Testis (tissue), 3 donors: ENCODE data around the gene VWA5B1. TPM values are rescaled to one million over a fixed set of nuclear protein-coding genes. Genes with fewer than 3 reads are reported as not detected.

Experiments used
- DNase-seq: peaks from one replicate; pipeline ENCODE4 v3.0.0-alpha.2; 2019
- H3K27ac ChIP-seq, 2 donors: fragments of 200-600 bp; sonication (generic); one replicate each; pipeline ENCODE4 v1.5.1; 2019
- H3K27me3 ChIP-seq: fragments of 200-600 bp; sonication (generic); one replicate; pipeline ENCODE4 v1.5.1; 2019
- H3K36me3 ChIP-seq: fragments of 200-600 bp; sonication (generic); one replicate; pipeline ENCODE4 v1.5.1; 2017; ENCODE audit warnings: low read depth; ENCODE audit errors: missing control alignments
- H3K4me1 ChIP-seq: fragments of 200-600 bp; sonication (generic); one replicate; pipeline ENCODE4 v1.5.1; 2019
- H3K4me3 ChIP-seq, 2 donors: fragments of 200-600 bp; sonication (generic); one replicate each; pipeline ENCODE4 v1.5.1; 2017 to 2019
- H3K9me3 ChIP-seq: fragments of 200-600 bp; sonication (generic); one replicate; pipeline ENCODE4 v1.5.1; 2017
- CTCF ChIP-seq, 3 experiments: fragments of 450-650 bp in 2 of 3; fragments of 200-600 bp in 1 of 3; sonication (generic) in 1 of 3; IDR thresholded peaks; one replicate each; pipeline ENCODE4 v1.5.1; 2016 to 2019; ENCODE audit warnings: antibody characterized with exemption in 3 of 3, mild to moderate bottlenecking in 2 of 3, moderate library complexity in 1 of 3
- POLR2A ChIP-seq: fragments of 450-650 bp; IDR thresholded peaks from one replicate; pipeline ENCODE4 v1.6.1; 2017; ENCODE audit warnings: antibody characterized with exemption, mild to moderate bottlenecking, moderate library complexity
- WGBS, 2 donors: methylation state at CpG; one replicate each; pipeline ENCODE4 v1.1.5; 2018; 5-methylcytosine and 5-hydroxymethylcytosine counted together
- intact Hi-C: fragments of 100-400 bp; cut with DNase I; formaldehyde crosslinking; loops from one replicate; pipeline ENCODE4 v1.15.1; 2023; ENCODE audit warnings: low total_unique reads
- polyA plus RNA-seq: library from polyadenylated mRNA; stranded (reverse); fragments of 350-450 nt; fragmentation: Illumina TruSeq; extraction: RNeasy Lipid Tissue Mini Kit (QIAGEN cat#74804); gene quantifications from one replicate; pipeline ENCODE4 v1.2.3, GENCODE V29; 2014; ENCODE audit warnings: low read depth, low replicate concordance; ENCODE audit not compliant: insufficient read depth
- total RNA-seq, 2 donors: library from RNA; depleted of rRNA; stranded (reverse); fragments of >200 nt; gene quantifications; one replicate each; pipeline ENCODE4 v1.2.3, GENCODE V29; 2016

The VWA5B1 gene
- total and polyA plus RNA-seq, 3 donors from 2014 or later, result 13.1 to 23.0 (median 16.2) TPM

- no peaks in the 10 kb centered on the region for H3K36me3 ChIP-seq
- no peak for DNase-seq
- no peak overlapping the region for H3K4me3 ChIP-seq
- no peak overlapping the region for H3K27ac ChIP-seq
- TF ChIP-seq CTCF (IDR thresholded peaks at IDR 0.05) (no peak), POLR2A (no peak)
- no peaks in the 10 kb centered on the region for H3K9me3 ChIP-seq
- H3K4me1 ChIP-seq, result no peaks in the 10 kb centered on the region
- intact Hi-C loops, result no loop called here
- no peaks in the 10 kb centered on the region for H3K27me3 ChIP-seq
- WGBS, 2 donors, result 94 to 95% methylated on average over 6 of the region's 6 CpGs
Measured at GRCh38 chr1:20280906-20281305, 9.8 kb upstream of the VWA5B1 start.

GRCh38 chr1:20281801-20282200 is 8.9 kb upstream of the VWA5B1 start:
- TF ChIP-seq CTCF (IDR thresholded peaks at IDR 0.05) (no peak), POLR2A (no peak)
- Histone ChIP-seq H3K9me3 (no peaks in the 10 kb centered on the region), H3K36me3 (no peaks in the 10 kb centered on the region)

GRCh38 chr1:20282533-20282932 is 8.1 kb upstream of the VWA5B1 start:
- no peak for DNase-seq
- Histone ChIP-seq H3K36me3 (no peaks in the 10 kb centered on the region), H3K9me3 (no peaks in the 10 kb centered on the region), H3K27me3 (no peaks in the 10 kb centered on the region), H3K4me3 (no peak overlapping the region), H3K27ac (no peak overlapping the region), H3K4me1 (no peaks in the 10 kb centered on the region)
- TF ChIP-seq POLR2A (no peak), CTCF (IDR thresholded peaks at IDR 0.05) (no peak)
- WGBS, 2 donors, result 75 to 79% methylated on average over 5 of the region's 5 CpGs
- intact Hi-C loops, result no loop called here

More at GRCh38 chr1:20281801-20282200, 8.9 kb upstream of the VWA5B1 start:
- Histone ChIP-seq H3K4me1 (no peaks in the 10 kb centered on the region), H3K4me3 (no peak overlapping the region), H3K27me3 (no peaks in the 10 kb centered on the region), H3K27ac (no peak overlapping the region)
- 81 to 84% methylated on average over 2 of the region's 2 CpGs for WGBS, 2 donors
- DNase-seq, result no peak
- intact Hi-C loops, result no loop called here

GRCh38 chr1:20284046-20284445 is 6.6 kb upstream of the VWA5B1 start:
- intact Hi-C loops, result no loop called here
- no peak for TF ChIP-seq CTCF (IDR thresholded peaks at IDR 0.05)
- TF ChIP-seq POLR2A, result no peak
- H3K27ac ChIP-seq, result no peak overlapping the region
- no peaks in the 10 kb centered on the region for H3K9me3 ChIP-seq
- no peaks in the 10 kb centered on the region for H3K27me3 ChIP-seq
- H3K4me3 ChIP-seq, result no peak overlapping the region
- 80 to 92% methylated on average over 1 to 2 of the region's 2 CpGs for WGBS, 2 donors
- H3K36me3 ChIP-seq, result no peaks in the 10 kb centered on the region
- no peak for DNase-seq
- no peaks in the 10 kb centered on the region for H3K4me1 ChIP-seq

GRCh38 chr1:20284625-20285024 is 6.0 kb upstream of the VWA5B1 start:
- intact Hi-C loops, result no loop called here
- Histone ChIP-seq H3K4me3 (no peak overlapping the region), H3K27me3 (no peaks in the 10 kb centered on the region), H3K4me1 (no peaks in the 10 kb centered on the region), H3K9me3 (no peaks in the 10 kb centered on the region), H3K27ac (no peak overlapping the region), H3K36me3 (no peaks in the 10 kb centered on the region)
- no peak for TF ChIP-seq CTCF (IDR thresholded peaks at IDR 0.05)
- no peak for TF ChIP-seq POLR2A
- no peak for DNase-seq
- 91 to 95% methylated on average over 3 of the region's 3 CpGs for WGBS, 2 donors
